Gastrocnemius medialis (tissue), 4 donors: Measurements from ENCODE around the gene NECTIN1. TPM values are rescaled to one million over a fixed set of nuclear protein-coding genes. Genes with fewer than 3 reads are reported as not detected.

Experiments
- ATAC-seq, 2 donors: fragments of 150-250 bp; one replicate each; pipeline ENCODE4 v1.9.1; 2016
- DNase-seq, 2 donors: peaks; one replicate each; pipeline ENCODE4 v3.0.0-alpha.2; 2019
- H3K27ac ChIP-seq, 4 donors: fragments of 200-600 bp; sonication (generic); 1 replicate in 1 of 4; 2 replicates in 3 of 4; pipeline ENCODE4 v1.5.1; 2016 to 2018; ENCODE audit warnings: mild to moderate bottlenecking in 2 of 4, moderate library complexity in 1 of 4
- H3K27me3 ChIP-seq, 3 donors: fragments of 200-600 bp; sonication (generic) in 2 of 3; 1 replicate in 1 of 3; 2 replicates in 2 of 3; pipeline versions ENCODE4 v1.5.1 to v1.6.0; 2016 to 2019; ENCODE audit warnings: mild to moderate bottlenecking in 1 of 3, moderate library complexity in 1 of 3
- H3K36me3 ChIP-seq, 2 donors: fragments of 200-600 bp; sonication (generic) in 1 of 2; one replicate each; pipeline ENCODE4 v1.5.1; 2017 to 2018
- H3K4me1 ChIP-seq, 2 donors: fragments of 200-600 bp; sonication (generic) in 1 of 2; one replicate each; pipeline ENCODE4 v1.5.1; 2016 to 2017; ENCODE audit warnings: mild to moderate bottlenecking in 2 of 2
- H3K4me3 ChIP-seq, 4 donors: fragments of 200-600 bp; sonication (generic) in 3 of 4; 1 replicate in 1 of 4; 2 replicates in 3 of 4; pipeline ENCODE4 v1.5.1; 2016 to 2019; ENCODE audit warnings: mild to moderate bottlenecking in 2 of 4
- H3K9me3 ChIP-seq, 3 donors: fragments of 200-600 bp; sonication (generic) in 2 of 3; 1 replicate in 1 of 3; 2 replicates in 2 of 3; pipeline ENCODE4 v1.5.1; 2016 to 2019
- POLR2A ChIP-seq, 2 donors: fragments of 450-650 bp; IDR thresholded peaks; one replicate each; pipeline ENCODE4 v1.6.1; 2017; ENCODE audit warnings: antibody characterized with exemption in 2 of 2, mild to moderate bottlenecking in 2 of 2, moderate library complexity in 2 of 2
- in situ Hi-C, 4 donors: fragments of 200-750 bp; cut with MboI; loops; one replicate each; pipeline versions ENCODE4 v1.15.0 to v1.8.0; 2017; ENCODE audit warnings: low sequenced_read_pairs in 4 of 4
- intact Hi-C: fragments of 100-400 bp; cut with DNase I; formaldehyde crosslinking; loops from one replicate; pipeline ENCODE4 v1.15.1; 2023; ENCODE audit warnings: low total_unique reads
- total RNA-seq, 4 donors: library from RNA; depleted of rRNA; stranded (reverse); fragments of >200 nt; gene quantifications; one replicate each; pipeline versions ENCODE4 v1.1.0 to v1.2.3, GENCODE V29; 2016
- TF ChIP-seq, protein P1 (sequence below), 5 experiments: fragments of 450-650 bp in 3 of 5; fragments of 200-600 bp in 2 of 5; sonication (generic) in 2 of 5; IDR thresholded peaks in 4 of 5; conservative IDR thresholded peaks in 1 of 5; 1 replicate in 4 of 5; 2 replicates in 1 of 5; pipeline ENCODE4 v1.5.1; 2016 to 2019; ENCODE audit warnings: antibody characterized with exemption in 5 of 5, mild to moderate bottlenecking in 3 of 5, moderate library complexity in 3 of 5

NECTIN1 gene
- total RNA-seq, 4 donors from 2014 or later = 0.66 to 2.2 (median 0.92) TPM

- H3K27me3 ChIP-seq = no peaks in the 10 kb centered on the region
- no peaks in the 10 kb centered on the region for H3K36me3 ChIP-seq
- H3K9me3 ChIP-seq = no peaks in the 10 kb centered on the region
- DNase-seq (no peak), ATAC-seq (no peak)
- H3K4me1 ChIP-seq = no peaks in the 10 kb centered on the region
- H3K27ac ChIP-seq = no peak overlapping the region
- in situ Hi-C loops = no loop called here
- intact Hi-C loops = no loop called here
- no peak for TF ChIP-seq POLR2A (IDR thresholded peaks at IDR 0.05)
- TF ChIP-seq, protein P1, sequence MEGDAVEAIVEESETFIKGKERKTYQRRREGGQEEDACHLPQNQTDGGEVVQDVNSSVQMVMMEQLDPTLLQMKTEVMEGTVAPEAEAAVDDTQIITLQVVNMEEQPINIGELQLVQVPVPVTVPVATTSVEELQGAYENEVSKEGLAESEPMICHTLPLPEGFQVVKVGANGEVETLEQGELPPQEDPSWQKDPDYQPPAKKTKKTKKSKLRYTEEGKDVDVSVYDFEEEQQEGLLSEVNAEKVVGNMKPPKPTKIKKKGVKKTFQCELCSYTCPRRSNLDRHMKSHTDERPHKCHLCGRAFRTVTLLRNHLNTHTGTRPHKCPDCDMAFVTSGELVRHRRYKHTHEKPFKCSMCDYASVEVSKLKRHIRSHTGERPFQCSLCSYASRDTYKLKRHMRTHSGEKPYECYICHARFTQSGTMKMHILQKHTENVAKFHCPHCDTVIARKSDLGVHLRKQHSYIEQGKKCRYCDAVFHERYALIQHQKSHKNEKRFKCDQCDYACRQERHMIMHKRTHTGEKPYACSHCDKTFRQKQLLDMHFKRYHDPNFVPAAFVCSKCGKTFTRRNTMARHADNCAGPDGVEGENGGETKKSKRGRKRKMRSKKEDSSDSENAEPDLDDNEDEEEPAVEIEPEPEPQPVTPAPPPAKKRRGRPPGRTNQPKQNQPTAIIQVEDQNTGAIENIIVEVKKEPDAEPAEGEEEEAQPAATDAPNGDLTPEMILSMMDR (IDR thresholded peaks at IDR 0.05 in 4 of 5, conservative IDR thresholded peaks at IDR 0.05 in 1 of 5) = no peak
- H3K4me3 ChIP-seq = no peak overlapping the region
Measured at GRCh38 chr11:119684361-119685110, 44.5 kb downstream of the NECTIN1 start.

GRCh38 chr11:119683783-119684182 lies 45.2 kb downstream of the NECTIN1 start:
- H3K27ac ChIP-seq = no peak overlapping the region
- no peaks in the 10 kb centered on the region for H3K9me3 ChIP-seq
- no peaks in the 10 kb centered on the region for H3K36me3 ChIP-seq
- H3K4me3 ChIP-seq = no peak overlapping the region
- intact Hi-C loops = no loop called here
- no peaks in the 10 kb centered on the region for H3K27me3 ChIP-seq
- ATAC-seq (no peak), DNase-seq (no peak)
- no peak for TF ChIP-seq POLR2A (IDR thresholded peaks at IDR 0.05)
- TF ChIP-seq, protein P1 (IDR thresholded peaks at IDR 0.05 in 4 of 5, conservative IDR thresholded peaks at IDR 0.05 in 1 of 5) = no peak
- in situ Hi-C loops = no loop called here
- no peaks in the 10 kb centered on the region for H3K4me1 ChIP-seq

DNA sequence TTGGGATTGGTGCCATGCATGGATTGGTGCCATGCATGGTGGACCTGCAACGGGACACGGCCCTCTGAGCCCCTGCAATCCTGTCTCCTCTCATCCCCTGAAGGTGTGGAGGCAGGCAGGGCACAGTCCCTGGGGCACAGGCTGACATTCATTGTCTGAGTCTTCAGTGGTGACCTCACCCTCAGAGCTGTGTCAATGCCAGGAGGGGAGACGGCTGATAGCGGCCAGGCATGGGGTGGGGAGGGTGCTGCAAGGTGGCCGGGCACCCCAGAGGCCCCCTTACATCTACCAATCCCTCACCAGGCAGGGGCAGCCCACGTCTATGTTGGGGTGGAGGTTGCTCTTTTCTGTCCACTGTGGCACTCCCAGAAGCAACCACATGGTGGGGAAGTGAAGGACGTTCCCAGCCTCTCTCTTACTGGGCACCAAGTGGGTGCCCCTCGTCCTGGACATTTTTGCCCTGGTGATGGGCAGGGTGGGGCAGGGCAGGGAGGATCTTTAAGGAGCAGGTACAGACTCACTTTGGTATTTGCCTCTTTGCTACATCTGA lies 47.6 kb downstream of the NECTIN1 start:
- no peak overlapping the region for H3K27ac ChIP-seq
- in situ Hi-C loops = no loop called here
- no peak for ATAC-seq
- H3K4me1 ChIP-seq = no peaks in the 10 kb centered on the region
- H3K36me3 ChIP-seq = no peaks in the 10 kb centered on the region
- intact Hi-C loops = no loop called here
- no peak for DNase-seq
- no peak for TF ChIP-seq POLR2A (IDR thresholded peaks at IDR 0.05)
- TF ChIP-seq, protein P1 (IDR thresholded peaks at IDR 0.05 in 4 of 5, conservative IDR thresholded peaks at IDR 0.05 in 1 of 5) = no peak
- no peaks in the 10 kb centered on the region for H3K27me3 ChIP-seq
- no peaks in the 10 kb centered on the region for H3K9me3 ChIP-seq
- no peak overlapping the region for H3K4me3 ChIP-seq

GRCh38 chr11:119680541-119681360 lies 48.2 kb downstream of the NECTIN1 start:
- no peaks in the 10 kb centered on the region for H3K4me1 ChIP-seq
- H3K27me3 ChIP-seq = no peaks in the 10 kb centered on the region
- H3K27ac ChIP-seq = no peak overlapping the region
- ATAC-seq (no peak), DNase-seq (peak in 1 of 2 donors; percentile 21)
- TF ChIP-seq, protein P1 (IDR thresholded peaks at IDR 0.05 in 4 of 5, conservative IDR thresholded peaks at IDR 0.05 in 1 of 5) = no peak
- TF ChIP-seq POLR2A (IDR thresholded peaks at IDR 0.05) = no peak
- H3K36me3 ChIP-seq = no peaks in the 10 kb centered on the region
- in situ Hi-C loops = no loop called here
- H3K4me3 ChIP-seq = no peak overlapping the region
- intact Hi-C loops = no loop called here
- no peaks in the 10 kb centered on the region for H3K9me3 ChIP-seq
